ENCODE results near the gene TMEM120A. TPM values are rescaled to one million over a fixed set of nuclear protein-coding genes. Genes with fewer than 3 reads are reported as not detected.
"Not testable (repeated sequence)": the region's sequence is repeated elsewhere in the genome, so short reads cannot be mapped to it uniquely, and the experiment has no call there.

The TMEM120A gene
- 56.2 TPM for polyA plus RNA-seq (ENCODE audit: insufficient read length)
- long read RNA-seq, donor 1, transcript TMEM120A-214 (12 exons, 1,456 nt), result major isoform, 18 of 32 reads
- long read RNA-seq, donor 1, partial matches to known transcripts, result 7 of 32 reads
- long read RNA-seq, donor 1, other reads (novel, unspliced or antisense), result 0 of 32 reads
- long read RNA-seq, donor 2, transcript TMEM120A-214 (12 exons, 1,456 nt), result major isoform, 7 of 9 reads
- long read RNA-seq, donor 2, partial matches to known transcripts, result 0 of 9 reads
- long read RNA-seq, donor 2, other reads (novel, unspliced or antisense), result 0 of 9 reads
- long read RNA-seq, donor 3, transcript TMEM120A-214 (12 exons, 1,456 nt), result major isoform, 6 of 7 reads
- long read RNA-seq, donor 3, partial matches to known transcripts, result 0 of 7 reads
- long read RNA-seq, donor 3, other reads (novel, unspliced or antisense), result 0 of 7 reads
- long read RNA-seq, donor 4, partial matches to known transcripts, result 0 of 4 reads
- long read RNA-seq, donor 4, other reads (novel, unspliced or antisense), result 0 of 4 reads
- long read RNA-seq, donor 5, transcript TMEM120A-214 (12 exons, 1,456 nt), result major isoform, 21 of 133 reads
- long read RNA-seq, donor 5, partial matches to known transcripts, result 96 of 133 reads
- long read RNA-seq, donor 5, other reads (novel, unspliced or antisense), result 14 of 133 reads
- long read RNA-seq, donor 6, transcript TMEM120A-214 (12 exons, 1,456 nt), result major isoform, 13 of 24 reads
- long read RNA-seq, donor 6, partial matches to known transcripts, result 7 of 24 reads
- long read RNA-seq, donor 6, other reads (novel, unspliced or antisense), result 0 of 24 reads
- long read RNA-seq, donor 7, transcript TMEM120A-214 (12 exons, 1,456 nt), result major isoform, 13 of 17 reads
- long read RNA-seq, donor 7, partial matches to known transcripts, result 0 of 17 reads
- long read RNA-seq, donor 7, other reads (novel, unspliced or antisense), result 0 of 17 reads
- long read RNA-seq, donor 8, transcript TMEM120A-214 (12 exons, 1,456 nt), result major isoform, 8 of 9 reads
- long read RNA-seq, donor 8, partial matches to known transcripts, result 0 of 9 reads
- long read RNA-seq, donor 8, other reads (novel, unspliced or antisense), result 0 of 9 reads

DNA sequence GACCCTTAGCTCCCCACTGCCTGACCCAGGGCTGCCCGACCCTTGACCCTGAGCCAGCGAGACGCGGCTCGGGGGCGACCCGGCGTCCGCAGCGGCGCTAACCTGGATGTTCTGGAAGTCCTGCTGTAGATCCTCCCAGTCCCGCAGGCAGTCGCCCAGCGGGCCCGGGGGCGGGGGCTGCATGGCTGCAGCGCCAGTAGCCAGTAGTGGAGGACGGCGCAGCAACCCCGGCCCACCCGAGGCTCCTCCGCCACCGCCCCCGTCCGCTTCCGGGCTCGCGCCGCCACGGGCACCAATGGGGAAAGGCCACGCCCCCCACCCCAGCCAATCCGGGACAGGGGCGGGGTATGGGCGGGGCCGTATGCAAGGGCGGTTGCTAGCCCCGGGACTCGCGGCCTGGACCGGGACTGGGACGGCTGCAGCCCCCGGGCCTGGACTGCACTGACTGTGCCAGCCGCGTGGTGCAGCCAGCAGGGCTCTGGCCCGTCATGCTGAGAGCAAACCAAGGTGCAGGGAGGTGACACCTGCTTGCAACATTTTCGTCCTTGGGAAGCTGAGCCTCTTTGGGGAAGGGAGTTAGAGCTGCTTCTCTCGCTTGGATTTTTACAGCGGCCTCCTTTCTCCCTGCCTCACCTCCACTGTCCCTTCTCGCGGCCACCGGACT is at the start of gene TMEM120A:
Gene TMEM120A (minus strand): TSS at position 208 of the 664 bp plus-strand sequence. CDS start 25 bp downstream, at position 183.
- peak; percentile 90 for DNase-seq

- DNase-seq, result no peak
Observed at GRCh38 chr7:76040126-76040525, 45.7 kb upstream of the TMEM120A start.

- DNase-seq, result no peak
Observed at GRCh38 chr7:76037310-76037709, 42.9 kb upstream of the TMEM120A start.

DNA sequence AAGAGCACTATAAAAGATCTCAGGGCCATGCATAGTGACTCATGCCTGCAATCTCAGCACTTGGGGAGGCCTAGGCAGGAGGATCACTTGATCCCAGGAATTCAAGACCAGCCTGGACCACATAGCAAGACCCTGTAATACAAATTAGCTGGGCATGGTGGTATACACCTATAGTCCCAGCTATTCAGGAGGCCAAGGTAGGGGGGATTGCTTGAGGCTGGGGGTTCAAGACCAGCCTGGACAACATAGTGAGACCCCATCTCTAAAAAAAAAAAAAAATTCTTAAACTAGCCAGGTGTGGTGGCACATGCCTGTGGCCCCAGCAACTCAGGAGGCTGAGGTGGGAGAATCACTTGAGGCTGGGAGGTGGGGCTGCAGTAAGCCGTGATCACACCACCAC is 37.6 kb upstream of the TMEM120A start:
- no peak for DNase-seq

GRCh38 chr7:76029682-76030081 is 35.3 kb upstream of the TMEM120A start:
- DNase-seq, result not testable (repeated sequence)

- no peak for DNase-seq
Observed at GRCh38 chr7:76023002-76023401, 28.6 kb upstream of the TMEM120A start.

DNA sequence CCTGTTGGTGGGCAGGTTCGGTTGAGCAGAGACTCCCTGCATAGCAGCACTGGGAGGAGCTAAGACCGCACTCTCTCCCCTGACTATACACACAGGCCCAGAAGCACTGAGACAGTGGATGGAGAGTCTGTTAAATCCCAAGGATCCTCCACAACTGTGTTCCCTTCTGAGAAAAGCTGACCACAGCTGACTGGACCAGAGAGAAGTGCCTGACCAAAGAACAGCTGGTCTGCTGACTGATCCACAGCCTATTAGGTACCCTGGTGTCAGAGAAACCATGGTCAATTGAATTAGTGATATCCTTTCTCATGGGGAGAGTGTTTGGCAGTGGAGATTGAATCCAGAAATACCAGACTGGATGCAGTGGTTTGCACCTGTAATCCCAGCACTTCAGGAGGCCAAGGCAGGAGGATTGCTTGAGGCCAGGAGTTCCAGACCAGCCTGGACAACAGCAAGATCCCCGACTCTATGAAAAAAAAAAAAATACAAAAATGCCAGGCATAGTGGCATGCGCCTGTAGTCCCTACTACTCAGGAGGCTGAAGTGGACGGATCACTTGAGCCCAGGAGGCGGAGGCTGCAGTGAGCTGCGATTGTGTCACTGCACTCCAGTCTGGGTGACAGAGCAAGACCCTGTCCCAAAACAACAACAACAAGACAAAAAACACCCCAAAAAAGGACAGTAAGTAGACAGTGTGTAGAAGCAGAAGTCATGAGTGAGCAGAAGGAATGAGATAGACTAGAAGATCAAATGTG is 27.8 kb upstream of the TMEM120A start:
- DNase-seq, result no peak

GRCh38 chr7:76020031-76020714 is 25.8 kb upstream of the TMEM120A start:
- peak; percentile 55 for DNase-seq

- not testable (repeated sequence) for DNase-seq
Observed at GRCh38 chr7:76018520-76018919, 24.1 kb upstream of the TMEM120A start.

DNA sequence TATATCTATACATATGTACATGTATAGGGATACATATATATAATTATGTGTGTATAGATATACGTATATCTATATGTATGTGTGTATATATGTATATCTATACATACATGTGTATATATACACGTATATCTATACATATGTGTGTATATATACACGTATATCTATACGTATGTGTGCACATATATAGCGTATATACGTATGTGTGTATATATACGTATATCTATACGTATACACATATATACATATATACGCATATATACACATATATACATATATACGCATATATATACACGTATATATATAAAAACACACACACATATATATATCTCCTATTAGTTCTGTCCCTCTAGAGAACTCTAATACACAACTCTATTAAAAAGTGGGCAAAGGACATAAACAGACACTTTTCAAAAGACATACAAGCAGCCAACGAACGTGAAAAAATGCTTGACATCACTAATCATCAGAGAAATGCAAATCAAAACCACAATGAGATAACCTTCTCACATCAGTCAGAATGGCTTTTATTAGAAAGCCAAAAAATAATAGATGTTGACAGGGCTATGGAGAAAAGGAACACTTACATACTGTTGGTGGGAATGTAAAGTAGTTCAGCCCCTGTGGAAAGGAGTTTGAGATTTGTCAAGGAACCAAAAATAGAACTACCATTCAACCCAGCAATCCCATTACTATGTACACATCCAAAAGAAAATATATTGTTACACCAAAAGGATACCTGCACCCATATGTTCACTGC is 22.0 kb upstream of the TMEM120A start:
- no peak for DNase-seq

- no peak for DNase-seq
Observed at GRCh38 chr7:76011442-76011861, 17.1 kb upstream of the TMEM120A start.

DNA sequence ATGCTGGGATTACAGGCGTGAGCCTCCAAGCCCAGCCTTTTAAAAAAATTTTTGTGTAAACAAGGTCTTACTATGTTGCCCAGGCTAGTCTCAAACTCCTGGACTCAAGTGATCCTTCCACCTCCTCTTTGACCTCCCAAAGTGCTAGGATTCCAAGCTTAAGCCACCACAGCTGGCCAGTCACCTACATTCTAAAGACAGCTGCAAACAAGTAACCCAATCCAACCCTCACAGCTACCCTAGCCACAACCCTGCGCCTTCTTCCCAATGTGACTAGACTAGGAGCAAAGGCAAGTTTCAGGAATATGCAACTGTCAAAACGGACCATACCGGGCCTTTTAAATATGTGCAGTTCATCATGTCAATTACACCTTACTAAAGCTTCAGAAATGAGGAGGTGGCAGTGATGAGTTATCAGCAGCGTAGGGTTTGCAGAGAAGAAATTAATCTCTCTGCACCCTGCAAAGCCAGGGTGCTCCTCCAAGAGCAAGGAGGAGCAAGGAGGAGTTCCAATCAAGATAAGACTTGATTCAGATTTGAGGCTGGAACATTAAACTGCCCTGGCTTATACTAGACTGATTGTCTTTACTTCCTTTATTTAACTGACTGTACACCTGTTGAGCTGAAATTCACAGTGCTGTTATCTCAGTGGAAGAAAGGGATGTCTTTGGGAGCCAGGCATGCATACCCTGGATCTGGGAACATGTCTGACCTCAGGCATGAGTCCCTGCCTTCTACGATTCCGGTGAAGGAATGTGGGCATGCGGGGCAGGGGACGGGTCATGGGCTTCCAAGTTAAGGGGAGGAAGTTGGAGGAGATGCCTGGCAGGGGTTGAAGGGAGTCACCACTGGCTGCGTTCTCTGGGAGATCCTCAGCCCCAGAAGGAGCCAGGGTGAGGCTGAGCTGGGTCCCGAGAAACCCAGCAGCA is 15.5 kb upstream of the TMEM120A start:
- no peak for DNase-seq

- DNase-seq, result no peak
Observed at GRCh38 chr7:76008156-76008687, 13.8 kb upstream of the TMEM120A start.

DNA sequence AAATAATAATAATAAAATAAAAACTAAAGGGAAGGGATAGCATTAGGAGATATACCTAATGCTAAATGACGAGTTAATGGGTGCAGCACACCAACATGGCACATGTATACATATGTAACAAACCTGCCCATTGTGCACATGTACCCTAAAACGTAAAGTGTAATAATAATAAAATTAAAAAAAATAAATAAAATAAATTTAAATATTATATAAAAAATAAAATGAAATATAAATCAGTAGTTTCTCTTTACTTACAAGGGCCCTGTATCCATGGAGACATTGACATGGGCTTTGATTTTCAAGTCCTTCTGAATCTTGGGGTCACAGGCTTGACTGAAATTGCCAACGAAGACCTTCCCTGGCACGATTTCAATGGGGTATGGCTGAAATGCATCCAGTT is 10.6 kb upstream of the TMEM120A start:
- DNase-seq, result not testable (repeated sequence)

DNA sequence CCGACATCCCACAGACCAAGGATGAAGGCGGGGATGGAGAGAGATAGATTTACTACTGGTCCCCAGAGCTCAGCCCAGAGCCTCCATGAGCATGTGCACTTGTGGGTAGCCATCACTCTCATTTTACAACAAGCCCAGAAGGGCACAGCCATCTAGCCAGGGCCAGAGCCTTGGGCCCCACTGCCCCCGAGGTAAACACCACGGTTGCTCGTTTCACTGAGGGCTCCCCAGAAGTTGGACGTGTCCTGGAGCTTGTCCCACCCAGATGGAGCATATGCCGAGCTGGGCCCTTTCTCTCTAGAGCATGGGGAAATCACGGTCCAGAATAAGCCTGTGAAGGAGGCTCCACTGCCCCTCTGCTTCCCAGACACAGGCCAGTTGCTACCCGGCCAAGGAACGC is 9.0 kb upstream of the TMEM120A start:
- DNase-seq, result no peak

GRCh38 chr7:76002822-76003221 is 8.4 kb upstream of the TMEM120A start:
- DNase-seq, result no peak

DNA sequence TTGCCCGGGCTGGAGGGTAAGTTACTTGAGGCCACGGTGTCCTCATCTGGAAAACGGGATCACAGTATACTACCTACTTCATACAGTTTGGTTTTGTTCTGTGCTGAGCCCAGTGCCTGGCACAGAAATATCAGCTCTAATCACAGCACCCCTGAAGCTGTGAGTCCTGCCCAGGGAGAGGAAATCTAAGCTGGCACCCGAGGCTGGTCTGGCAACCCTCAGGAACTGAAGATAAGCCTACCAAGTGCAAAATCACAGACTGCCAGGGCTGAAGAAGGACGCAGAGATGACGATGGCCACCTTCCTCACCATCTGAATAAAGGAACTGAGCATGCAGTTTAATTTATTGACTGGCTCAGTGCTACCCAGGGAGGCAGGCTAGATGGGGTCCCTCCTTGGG is 7.7 kb upstream of the TMEM120A start:
- no peak for DNase-seq

DNA sequence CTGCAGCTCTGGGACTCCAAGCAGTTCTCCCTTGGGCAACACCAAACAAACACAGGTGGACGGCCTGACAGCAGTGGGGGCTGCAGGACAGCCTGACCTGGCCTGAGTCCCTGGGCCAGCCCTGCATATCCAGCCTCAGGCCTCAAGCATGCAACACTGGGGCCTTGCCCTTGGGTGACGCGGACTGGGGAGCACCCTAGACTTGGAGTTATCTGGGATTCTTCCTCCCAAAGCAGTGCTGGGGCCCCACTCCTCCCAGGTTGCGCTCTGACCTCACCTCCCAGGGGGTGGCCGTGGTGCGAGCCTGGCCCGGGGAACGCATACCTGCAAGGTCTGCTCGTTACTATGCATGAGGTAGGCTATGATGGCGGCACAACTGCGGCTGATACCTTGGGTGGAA is 6.2 kb upstream of the TMEM120A start:
- no peak for DNase-seq

Measured in left kidney (tissue), 8 donors.